DMS 273 (cell line): ENCODE data around the gene TTI1.

ENCODE experiments used
- DNase-seq: peaks from one replicate; lab custom pipeline; 2025; ENCODE audit not compliant: unreplicated experiment; lab: John Stamatoyannopoulos, UW

Gene TTI1

DNA sequence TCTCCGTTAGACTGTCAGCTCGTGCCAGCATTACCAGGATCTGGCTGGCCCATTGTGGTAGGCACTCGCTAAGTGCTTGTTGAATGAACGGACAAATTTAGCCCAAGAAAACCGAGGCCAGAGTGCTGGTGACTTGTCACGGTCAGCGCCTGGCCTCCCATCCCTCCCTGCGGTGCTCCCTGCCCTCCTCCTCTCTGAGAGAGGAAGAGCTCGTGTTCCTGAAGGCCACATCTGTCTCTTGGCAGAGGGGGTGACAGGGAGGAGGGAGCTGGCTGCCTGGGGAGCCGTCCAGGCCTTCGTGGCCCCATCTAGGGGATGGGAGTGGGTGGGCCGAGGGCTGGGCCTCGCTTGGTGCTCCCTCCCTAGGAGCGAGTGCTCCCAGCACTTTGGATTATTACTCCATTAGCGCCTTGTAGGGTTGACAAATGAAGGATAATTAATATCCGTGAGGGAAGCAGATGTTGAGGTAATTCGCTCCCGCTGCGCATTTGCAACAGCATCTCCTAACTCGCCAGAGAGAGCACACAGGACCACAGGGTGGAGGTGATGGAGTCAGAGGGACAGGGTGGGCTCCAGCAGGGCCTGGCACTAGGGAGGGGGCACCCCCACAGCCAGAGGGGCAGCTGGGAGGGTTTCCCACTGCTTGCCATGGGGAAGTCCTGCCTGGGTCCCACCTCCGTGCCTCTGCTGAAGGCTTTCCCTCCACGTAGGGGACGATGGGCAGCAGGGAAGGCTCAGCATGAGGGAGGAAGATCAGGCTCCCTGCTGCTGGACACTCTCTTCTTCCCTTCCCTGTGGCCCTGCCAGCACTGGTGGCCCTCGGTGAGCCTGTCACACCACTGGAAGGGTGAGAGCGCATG lies 93.3 kb downstream of the TTI1 start:
- DNase-seq = no peak

DNA sequence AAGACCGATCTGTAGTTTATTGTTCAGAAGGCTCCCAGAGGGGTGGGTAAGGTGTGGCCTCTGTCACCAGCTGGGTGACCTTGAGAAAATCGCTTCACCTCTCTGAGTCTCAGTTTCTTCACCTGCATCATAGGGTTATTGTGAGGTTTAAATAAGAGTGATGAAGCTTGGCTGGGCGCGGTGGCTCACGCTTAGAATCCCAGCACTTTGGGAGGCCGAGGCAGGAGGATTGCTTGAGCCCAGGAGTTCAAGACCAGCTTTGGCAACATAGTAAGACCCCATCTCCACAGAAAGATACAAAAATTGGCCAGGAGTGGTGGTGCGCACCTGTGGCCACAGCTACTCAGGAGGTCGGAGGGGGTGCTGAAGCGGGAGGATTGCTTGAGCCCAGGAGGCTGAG lies 94.3 kb downstream of the TTI1 start:
- DNase-seq = no peak

- no peak for DNase-seq
These were observed 95.0 kb downstream of the TTI1 start for GRCh38 chr20:37938181-37938750.

DNA sequence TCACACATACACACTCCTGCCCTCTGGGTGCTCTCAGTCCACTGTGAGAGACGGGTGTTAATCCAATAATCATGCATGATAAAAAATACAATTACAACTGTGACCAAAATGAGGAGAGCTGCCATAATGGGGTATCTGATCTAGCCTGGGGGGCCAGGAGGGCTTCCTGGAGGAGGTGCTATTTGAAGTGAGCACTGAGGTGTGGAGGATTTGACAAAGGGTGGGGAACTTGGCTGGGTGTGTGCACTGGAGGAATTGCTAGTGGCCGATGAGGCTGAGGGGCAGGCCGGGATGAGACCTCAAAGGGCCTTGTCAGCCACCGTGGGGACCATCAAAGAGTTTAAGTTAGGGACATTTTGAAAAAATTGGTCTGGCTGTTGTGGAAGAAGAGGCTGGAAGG lies 95.6 kb downstream of the TTI1 start:
- no peak for DNase-seq

DNA sequence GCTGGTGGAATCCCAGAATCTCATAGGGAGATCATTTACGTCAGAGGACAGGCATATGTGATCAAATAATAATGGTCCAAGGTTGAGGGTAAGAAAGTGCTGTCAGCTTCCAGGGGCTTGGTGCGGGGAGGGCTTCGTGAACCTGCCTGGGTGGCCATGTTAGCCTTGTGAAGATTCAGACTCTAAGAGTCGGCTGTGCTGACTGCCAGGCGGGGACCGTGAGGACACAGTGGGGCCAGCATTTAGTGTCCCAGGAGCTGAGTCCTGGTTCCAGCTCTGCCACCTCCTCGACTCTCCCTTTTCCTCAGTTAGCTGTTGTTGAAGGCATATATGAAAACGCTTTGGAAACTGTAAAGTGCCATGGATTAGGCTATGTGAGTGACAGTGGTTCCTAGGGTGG lies 96.8 kb downstream of the TTI1 start:
- no peak for DNase-seq

DNA sequence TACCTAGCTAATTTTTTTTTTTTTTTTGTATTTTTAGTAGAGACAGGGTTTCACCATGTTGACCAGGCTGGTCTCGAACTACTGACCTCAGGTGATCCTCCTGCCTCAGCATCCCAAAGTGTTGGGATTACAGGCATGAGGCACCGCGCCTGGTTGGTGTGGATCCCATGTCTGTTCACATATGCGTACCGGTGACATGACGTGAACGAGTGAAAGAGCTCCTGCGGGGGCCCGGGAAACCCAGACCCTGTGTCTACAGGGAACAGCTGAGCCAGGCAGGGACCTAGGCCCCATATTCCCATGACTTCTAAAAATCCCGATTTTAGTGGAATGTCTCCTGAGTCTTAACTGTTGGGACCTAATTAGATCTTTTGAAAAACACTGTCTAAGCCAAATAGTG lies 97.2 kb downstream of the TTI1 start:
- no peak for DNase-seq

GRCh38 chr20:37935435-37935834 lies 97.8 kb downstream of the TTI1 start:
- no peak for DNase-seq

DNA sequence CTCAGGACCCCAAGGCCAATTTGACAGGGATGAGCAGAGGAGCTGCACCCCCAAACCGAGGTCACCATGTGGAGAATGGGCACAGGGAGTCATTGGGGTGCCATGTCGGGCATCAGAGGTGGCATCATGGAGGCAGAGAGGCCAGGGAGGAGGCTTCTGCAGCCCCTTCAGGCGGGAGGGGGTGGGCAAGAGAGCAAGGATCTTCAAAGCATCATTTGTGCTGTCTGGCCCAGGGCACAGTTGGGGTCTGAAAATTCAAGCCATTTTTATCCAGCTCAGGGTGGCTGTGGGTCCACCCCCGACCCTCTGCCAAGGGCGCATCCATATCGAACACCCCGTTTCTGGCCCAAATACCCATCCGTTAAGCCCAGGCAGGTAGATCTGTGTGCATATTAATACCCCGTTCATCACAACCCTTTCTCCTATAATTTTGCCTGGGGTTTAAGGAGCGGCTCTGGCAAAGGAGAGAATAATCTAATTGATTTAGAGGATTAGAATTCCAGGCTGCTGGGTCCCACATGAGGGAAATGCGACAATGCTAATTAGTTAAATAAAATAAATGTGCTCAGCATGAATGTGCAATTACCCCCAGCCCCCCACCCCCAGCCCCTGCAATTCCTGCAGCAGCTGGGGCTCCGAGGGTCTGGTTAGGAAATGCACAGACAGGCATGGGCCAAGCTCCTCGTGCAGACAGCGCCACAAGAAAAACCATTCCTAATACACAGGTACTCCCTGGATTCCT lies 98.5 kb downstream of the TTI1 start:
- DNase-seq = no peak

- no peak for DNase-seq
These were observed 99.2 kb downstream of the TTI1 start for GRCh38 chr20:37933786-37934633.
